PC-3 (cell line): ENCODE measurements around the gene IKZF1.

Experiments used
- EZH2 ChIP-seq: fragments of 300-600 bp; sonication (generic); IDR thresholded peaks from one replicate; pipeline ENCODE4 v1.6.1; 2017; ENCODE audit warnings: antibody characterized with exemption, mild to moderate bottlenecking, low read length; ENCODE audit not compliant: unreplicated experiment
- TF ChIP-seq, protein P1 (sequence below): fragments of 300-600 bp; sonication (generic); conservative IDR thresholded peaks from 2 replicates; pipeline ENCODE4 v1.5.1; 2017; ENCODE audit warnings: antibody characterized with exemption, low read depth, mild to moderate bottlenecking, low read length

DNA sequence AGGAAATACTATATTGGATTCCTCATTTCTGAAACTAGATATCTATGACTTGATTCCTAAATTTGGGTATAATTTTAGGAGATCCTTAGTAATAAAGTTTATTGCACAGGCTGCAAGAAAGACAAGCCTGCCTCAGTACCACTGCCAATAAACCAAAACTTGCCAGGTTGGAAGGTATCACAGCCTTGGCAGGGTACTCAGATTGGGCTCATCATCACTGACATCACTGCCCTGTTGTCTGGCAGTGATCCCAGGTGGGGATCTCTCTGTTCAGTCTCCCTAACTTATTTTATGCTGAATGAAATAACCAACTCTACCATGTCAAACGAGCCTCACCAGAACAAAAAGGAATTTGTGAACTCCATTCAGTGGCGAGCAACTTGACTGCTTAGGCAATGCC, 126.8 kb downstream of the IKZF1 start:
- TF ChIP-seq, protein P1, sequence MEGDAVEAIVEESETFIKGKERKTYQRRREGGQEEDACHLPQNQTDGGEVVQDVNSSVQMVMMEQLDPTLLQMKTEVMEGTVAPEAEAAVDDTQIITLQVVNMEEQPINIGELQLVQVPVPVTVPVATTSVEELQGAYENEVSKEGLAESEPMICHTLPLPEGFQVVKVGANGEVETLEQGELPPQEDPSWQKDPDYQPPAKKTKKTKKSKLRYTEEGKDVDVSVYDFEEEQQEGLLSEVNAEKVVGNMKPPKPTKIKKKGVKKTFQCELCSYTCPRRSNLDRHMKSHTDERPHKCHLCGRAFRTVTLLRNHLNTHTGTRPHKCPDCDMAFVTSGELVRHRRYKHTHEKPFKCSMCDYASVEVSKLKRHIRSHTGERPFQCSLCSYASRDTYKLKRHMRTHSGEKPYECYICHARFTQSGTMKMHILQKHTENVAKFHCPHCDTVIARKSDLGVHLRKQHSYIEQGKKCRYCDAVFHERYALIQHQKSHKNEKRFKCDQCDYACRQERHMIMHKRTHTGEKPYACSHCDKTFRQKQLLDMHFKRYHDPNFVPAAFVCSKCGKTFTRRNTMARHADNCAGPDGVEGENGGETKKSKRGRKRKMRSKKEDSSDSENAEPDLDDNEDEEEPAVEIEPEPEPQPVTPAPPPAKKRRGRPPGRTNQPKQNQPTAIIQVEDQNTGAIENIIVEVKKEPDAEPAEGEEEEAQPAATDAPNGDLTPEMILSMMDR = no peak
- no peak for TF ChIP-seq EZH2
